Measurements from ENCODE around the gene WIPF1. TPM values are rescaled to one million over a fixed set of nuclear protein-coding genes. Genes with fewer than 3 reads are reported as not detected.

WIPF1 gene
- total RNA-seq, 1 donor from 2014 or later: 14.1 TPM

DNA sequence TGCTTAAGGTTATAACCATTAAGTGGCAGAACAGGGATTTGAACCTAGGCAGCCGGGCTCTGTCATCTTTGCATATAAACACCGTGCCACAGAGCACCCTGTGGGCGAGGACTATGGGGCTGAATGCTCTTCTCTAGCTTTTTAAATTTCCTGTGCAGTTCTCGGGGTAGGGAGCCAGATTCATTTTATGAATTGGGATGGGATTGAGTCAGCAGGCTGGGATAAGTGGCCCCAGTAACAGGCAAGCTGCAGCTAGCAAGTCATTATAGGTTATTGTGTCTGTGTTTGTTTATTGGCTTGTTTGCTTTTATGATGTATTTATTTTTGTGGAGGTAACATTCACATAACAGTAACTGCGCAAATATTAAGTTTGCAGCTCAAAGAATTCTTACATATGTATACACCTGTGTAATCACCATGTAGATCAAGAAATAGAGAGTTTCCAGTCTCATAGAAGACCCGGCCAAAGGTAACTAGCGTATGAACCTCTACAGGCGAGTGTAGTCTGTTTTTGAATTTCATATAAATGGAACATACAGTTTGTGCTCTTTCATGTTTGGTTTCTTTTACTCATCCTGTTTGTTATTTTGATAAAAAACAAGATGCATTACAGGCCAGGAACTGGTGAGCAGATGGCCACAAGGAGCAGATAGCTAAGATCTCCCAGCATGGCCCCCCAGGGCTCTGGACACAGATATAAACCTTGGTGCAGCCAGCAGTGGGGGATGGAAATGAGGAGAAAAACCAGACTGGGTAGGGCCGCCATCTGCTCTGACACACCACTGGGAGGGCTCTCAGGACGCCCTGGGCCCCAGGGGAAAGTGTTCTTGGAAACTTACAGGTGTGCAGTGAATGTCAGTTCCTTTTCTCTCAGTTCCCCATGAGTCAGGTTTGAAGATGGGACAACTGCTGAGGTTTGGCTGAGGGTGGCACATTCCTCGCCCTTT is 61.6 kb downstream of the WIPF1 start:
- no peak for DNase-seq

DNA sequence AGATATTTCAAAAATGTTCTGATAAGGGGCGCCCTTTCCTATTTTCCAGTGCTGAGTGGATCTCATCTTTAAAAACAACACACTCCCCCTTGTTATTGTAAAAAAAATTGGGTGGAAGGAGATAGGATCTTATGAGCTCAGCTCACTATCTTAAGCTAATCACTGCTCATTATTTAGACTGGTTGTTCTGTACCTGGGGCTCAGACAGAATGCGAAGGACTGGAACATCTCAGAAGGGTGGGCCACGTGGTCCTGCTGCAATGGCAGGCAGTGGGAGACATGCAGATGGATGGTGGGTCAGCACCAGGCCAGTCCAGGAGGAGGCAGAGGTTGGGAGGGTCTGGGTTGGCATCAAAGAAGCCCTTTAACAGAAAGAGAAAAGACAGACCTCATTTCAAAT is 62.5 kb downstream of the WIPF1 start:
- DNase-seq: no peak

DNA sequence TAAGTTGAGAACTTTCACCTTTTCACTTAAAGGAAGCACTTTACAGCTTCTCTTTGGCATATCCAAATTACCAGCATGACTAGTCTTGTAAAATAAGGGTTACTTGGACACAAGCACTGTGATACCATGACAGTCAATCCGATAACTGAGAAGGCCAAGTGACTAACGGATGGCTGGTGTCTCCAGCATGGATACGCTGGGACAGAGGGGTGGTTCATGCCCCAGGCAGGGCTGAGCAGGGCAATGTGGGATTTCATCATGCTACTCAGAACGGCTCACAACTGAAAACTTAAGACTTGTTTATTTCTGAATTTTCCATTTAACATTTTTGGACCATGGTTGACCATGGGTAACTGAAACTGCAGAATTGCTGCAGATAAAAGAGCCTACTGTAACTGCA is 67.7 kb downstream of the WIPF1 start:
- no peak for DNase-seq

DNA sequence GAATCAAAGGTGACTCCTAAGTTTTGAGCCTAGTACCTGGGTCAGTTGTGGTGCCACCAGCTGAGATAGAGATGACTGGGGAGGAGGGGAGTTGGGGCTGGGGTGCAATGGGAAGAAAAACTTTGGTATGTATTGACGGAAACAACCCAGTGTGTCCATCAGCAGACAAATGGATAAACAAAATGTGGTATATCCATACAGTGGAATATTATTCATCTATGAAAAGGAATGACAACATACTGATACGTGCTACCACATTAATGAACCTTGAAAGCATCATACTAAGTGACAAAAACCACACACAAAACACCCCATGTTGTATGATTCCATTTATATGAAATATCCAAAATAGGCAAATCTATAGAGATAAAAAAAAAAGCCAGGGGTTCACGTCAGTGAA is 69.6 kb downstream of the WIPF1 start:
- no peak for DNase-seq

DNA sequence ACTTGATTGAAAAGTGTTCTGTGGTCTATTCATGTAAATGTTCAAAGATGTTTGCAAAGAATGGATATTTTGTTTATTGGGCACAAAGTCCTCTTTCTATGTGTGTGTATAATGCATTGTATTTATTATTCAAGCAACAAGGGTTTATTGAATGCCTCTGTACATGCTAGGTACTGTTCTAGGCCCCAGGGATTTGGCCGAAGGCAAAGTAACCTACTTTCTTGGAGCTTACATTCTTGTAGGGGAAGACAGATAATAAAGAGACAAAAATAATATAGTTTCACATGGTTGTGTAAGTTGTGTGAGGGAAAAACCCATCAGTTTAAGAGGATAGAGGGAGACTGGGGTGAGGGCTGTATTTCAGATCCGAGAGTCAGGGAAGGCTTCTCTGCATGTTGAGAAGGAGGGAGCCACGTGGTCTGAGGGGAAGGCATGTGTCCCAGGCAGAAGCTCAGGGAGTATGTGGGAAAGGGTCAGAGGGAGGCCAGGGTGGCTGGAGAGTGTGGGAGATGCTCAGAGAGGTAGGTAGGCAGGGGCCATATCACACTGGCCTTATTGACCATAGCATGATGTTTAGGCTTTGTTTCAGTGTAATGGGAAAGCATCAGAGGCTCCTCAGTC is 70.4 kb downstream of the WIPF1 start:
- no peak for DNase-seq

DNA sequence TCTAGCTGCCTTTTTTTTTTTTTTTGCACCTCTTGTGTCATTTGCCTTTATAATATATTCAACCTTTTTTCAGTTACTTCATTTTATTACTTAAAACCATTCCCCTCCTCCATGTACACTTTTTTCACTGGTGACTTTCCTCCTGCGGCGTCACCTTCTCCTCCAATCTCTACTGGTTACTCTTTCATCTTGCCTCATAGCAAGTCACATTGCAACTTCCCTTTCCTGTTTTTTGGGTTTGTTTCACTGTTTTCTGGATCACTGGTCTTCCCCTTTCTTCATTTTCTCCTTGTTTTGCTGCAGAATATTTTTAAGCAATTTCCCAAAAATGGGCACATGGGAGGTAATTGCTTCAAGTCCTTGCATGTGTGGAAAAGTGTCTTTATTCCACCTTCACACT is 73.1 kb downstream of the WIPF1 start:
- DNase-seq: no peak

DNA sequence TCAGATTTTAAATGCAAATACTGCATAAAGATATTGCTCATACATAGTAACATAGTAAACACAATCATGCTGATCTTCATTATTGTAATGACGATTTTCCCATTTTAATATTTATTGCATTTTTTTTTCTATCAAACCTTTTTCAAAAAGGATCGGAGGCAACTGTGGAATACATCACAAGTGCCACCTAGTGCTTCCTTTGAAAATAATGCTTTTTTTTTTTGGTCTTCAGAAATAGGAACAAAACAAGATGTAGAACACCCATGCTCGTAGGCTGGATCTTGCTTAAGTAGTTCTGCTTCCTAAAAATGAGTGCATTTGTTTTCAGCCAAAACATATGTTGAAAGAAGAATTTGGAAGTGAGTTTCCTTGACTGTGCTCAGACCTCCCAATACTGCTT is 75.1 kb downstream of the WIPF1 start:
- DNase-seq: peak; percentile 19

DNA sequence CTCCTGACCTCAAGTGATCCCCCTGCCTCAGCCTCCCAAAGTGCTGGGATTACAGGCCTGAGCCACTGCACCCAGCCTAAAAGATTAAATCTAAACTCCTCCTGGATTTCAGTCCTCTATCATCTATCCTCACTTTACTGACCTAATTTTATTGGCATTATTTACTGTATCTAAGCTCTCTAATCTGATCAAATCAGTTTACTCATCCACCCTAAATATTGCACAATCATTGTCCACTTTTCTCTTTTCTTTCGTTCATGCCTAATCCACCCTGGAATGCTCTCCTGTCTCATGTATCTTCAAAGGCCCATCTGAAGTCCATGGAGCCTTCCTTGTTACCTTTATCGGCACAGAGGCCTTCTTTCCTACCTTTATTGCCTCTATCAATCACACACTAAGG is 79.2 kb downstream of the WIPF1 start:
- no peak for DNase-seq

DNA sequence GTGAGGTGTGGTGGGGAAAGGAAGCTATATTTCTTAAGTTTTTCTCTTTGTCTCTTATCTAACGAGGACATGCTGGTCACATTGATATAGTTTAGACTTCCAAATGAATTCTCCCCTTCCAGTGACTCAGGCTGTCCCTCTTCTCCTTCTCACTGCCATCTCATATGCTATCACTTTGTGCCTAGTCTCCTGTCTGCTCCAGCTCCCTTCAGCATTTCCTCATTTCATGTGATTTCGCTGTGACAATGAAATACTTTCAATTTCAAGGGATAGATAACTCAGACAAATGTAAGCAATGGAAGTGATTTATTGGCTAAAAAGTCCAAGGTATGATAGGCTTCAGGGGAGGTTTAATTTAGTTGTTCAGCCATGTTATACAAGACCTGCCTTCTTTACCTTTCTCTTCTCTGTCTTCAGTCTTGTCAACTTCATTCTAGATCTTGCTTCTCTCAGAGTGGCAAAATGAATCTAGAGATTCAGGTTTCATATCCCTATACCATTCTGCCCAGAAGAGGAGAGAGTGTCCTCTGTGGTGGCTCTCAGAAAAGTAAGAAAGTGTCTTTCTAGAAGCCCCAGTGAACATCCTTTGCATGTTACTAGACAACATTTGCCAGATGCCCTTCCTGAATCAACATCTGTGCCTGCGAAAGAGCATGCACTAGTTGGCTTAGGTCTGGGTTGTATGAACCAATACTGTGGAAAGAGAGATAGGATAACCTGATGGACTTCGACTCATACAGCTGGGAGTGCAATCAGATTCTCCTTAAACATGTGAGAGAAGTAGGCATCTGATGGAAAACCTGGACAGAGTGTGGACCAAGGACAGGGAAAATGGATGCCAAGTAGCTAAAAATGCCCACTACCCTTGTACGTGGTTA is 80.9 kb downstream of the WIPF1 start:
- no peak for DNase-seq

DNA sequence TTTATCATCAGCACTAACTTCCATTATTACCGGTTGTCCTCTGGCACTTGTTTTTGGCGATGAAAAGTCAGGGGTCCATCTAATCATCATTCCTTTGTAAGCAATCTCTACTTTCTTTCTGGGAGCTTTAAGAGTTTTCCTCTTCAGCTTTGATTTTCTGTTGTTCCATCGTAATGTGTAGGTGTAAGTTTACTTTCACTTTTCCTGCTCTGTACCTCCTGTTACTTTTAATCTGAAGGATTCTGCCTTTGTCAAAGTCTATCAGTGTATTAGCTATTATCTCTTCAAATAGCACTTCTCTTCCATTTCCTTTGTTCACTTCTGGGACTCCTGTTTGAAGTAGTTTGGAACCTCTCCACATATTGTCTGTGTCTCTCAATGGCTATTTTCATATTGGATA is 85.3 kb downstream of the WIPF1 start:
- no peak for DNase-seq

DNA sequence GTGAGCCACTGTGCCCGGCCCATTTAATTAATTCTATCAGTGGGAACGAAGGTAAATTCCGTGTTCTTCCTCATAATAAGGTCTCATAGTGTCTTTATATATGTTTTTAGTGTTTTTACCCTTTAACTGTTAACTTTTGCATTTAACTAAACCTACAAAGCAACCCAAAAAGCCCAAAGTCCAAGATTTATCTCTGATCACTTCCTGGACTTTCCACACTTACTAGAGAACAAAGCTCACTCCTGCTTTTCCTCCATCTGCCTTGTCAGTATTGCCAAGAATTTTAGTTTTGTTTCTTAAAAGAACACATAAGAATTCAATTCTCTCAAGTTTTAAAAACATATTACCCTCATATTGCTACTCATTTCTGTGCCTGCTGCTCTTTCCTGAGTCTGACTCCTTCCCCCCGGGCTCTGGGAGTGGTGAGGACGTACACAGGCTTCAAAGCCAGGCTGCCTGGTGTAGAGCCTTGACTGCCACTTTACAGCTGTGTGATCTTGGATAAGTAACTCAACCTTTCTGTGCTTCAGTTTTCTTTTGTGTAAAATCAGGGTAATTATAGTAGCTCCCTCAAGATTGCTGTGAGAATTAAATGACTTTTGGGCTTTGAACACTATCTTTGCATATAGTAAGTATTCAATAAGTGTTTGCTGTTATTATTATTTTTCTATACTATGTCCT is 85.9 kb downstream of the WIPF1 start:
- DNase-seq: no peak

DNA sequence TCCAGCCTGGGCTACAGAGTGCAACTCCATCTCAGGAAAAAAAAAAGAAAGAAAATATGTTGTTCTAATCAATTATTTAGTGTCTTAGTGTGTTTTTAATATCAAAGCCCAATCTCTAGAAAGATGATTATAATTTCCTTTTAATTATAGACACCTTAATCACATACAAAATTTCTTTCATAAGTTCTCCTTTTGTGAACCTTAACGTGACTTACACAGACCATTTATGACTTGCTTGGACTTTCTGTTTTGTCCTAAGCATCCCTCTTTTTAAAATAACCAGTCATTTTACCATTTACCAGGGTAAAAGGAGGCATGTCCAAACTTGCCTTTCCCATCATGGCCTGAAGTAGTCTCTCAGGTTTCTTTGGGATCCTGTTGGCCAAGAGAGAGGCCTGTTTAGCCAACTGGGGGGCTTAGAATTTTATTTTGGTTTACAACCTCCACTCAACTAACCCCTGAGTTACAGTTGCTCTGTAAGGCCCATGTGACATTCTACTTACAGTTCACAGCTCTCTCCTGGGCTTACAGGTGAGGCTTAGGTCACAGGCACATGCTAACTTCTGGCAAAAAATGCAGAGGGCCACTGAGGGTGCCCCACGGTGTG is 86.9 kb downstream of the WIPF1 start:
- DNase-seq: peak; percentile 30

Other genes with a start within 250 kb of the WIPF1 start
- 24.0 and 31.6 TPM in 2 replicates for gene SCRN3, start 202.1 kb downstream of the WIPF1 start, total RNA-seq
- gene GPR155, start 110.8 kb downstream of the WIPF1 start, total RNA-seq: 0.93 and 1.0 TPM in 2 replicates
- gene CHRNA1, start 166.7 kb upstream of the WIPF1 start, total RNA-seq: 0.51 TPM in 2 replicates

All from dermis blood vessel endothelial cell (primary cell).